HepG2 (cell line): ENCODE measurements around the gene DCPS. TPM values are rescaled to one million over a fixed set of nuclear protein-coding genes. Genes with fewer than 3 reads are reported as not detected.

Source experiments
- GLI4 ChIP-seq: sonication (generic); formaldehyde crosslinking; IDR thresholded peaks from 2 replicates; pipeline ENCODE4 v1.5.1; 2020; ENCODE audit warnings: missing genetic modification reagents, mild to moderate bottlenecking, moderate library complexity, borderline replicate concordance
- HDAC2 ChIP-seq: sonication (generic); formaldehyde crosslinking; IDR thresholded peaks from 2 replicates; pipeline ENCODE4 v1.4.0; 2020; ENCODE audit warnings: missing genetic modification reagents
- KDM3A ChIP-seq: IDR thresholded peaks from 2 replicates; pipeline ENCODE4 v1.6.1; 2018; ENCODE audit warnings: low read depth, missing compliant biosample characterization
- KLF16 ChIP-seq, 2 experiments: sonication (generic) in 1 of 2; formaldehyde crosslinking in 1 of 2; IDR thresholded peaks; 2 replicates each; pipeline versions ENCODE4 v1.6.1 to v1.8.0; 2016 to 2023; ENCODE audit warnings: missing genetic modification reagents in 2 of 2, missing compliant biosample characterization in 1 of 2
- MED1 ChIP-seq: sonication (generic); formaldehyde crosslinking; IDR thresholded peaks from 2 replicates; pipeline ENCODE4 v1.4.0; 2020; ENCODE audit warnings: missing genetic modification reagents
- PBX2 ChIP-seq: IDR thresholded peaks from 2 replicates; pipeline ENCODE4 v1.6.1; 2016; ENCODE audit warnings: control low read depth
- RXRA ChIP-seq: sonication (generic); formaldehyde crosslinking; IDR thresholded peaks from 2 replicates; pipeline ENCODE4 v1.5.1; 2020; ENCODE audit warnings: missing genetic modification reagents
- SCMH1 ChIP-seq: sonication (generic); formaldehyde crosslinking; IDR thresholded peaks from 2 replicates; pipeline ENCODE4 v1.9.0; 2021; ENCODE audit warnings: missing genetic modification reagents, mild to moderate bottlenecking, borderline replicate concordance
- SIX1 ChIP-seq: sonication (generic); formaldehyde crosslinking; IDR thresholded peaks from 2 replicates; pipeline ENCODE4 v1.4.0; 2020; ENCODE audit warnings: missing genetic modification reagents, borderline replicate concordance
- SMARCE1 ChIP-seq: fragments of 450-650 bp; IDR thresholded peaks from 2 replicates; pipeline ENCODE4 v1.6.1; 2017; ENCODE audit warnings: borderline replicate concordance
- SP4 ChIP-seq: sonication (generic); formaldehyde crosslinking; IDR thresholded peaks from 2 replicates; pipeline ENCODE4 v1.8.1; 2023; ENCODE audit warnings: mild to moderate bottlenecking, missing genetic modification reagents
- TBX2 ChIP-seq: sonication (generic); formaldehyde crosslinking; IDR thresholded peaks from 2 replicates; pipeline ENCODE4 v1.5.0; 2020; ENCODE audit warnings: missing genetic modification reagents, mild to moderate bottlenecking, borderline replicate concordance
- ZBTB20 ChIP-seq: sonication (generic); formaldehyde crosslinking; IDR thresholded peaks from 2 replicates; pipeline ENCODE4 v1.8.1; 2023; ENCODE audit warnings: missing genetic modification reagents, low read depth, mild to moderate bottlenecking, borderline replicate concordance
- ZBTB21 ChIP-seq: sonication (generic); formaldehyde crosslinking; IDR thresholded peaks from 2 replicates; pipeline ENCODE4 v1.4.0; 2020; ENCODE audit warnings: missing genetic modification reagents
- ZFP36 ChIP-seq: fragments of 150-350 bp; IDR thresholded peaks from 2 replicates; pipeline ENCODE4 v1.6.1; 2018; ENCODE audit warnings: borderline replicate concordance, low read length, low read depth; ENCODE audit not compliant: partially characterized antibody
- ZNF121 ChIP-seq: sonication (generic); formaldehyde crosslinking; IDR thresholded peaks from 2 replicates; pipeline ENCODE4 v1.5.0; 2020; ENCODE audit warnings: mild to moderate bottlenecking, missing genetic modification reagents
- ZNF274 ChIP-seq: sonication (generic); formaldehyde crosslinking; IDR thresholded peaks from 2 replicates; pipeline ENCODE4 v1.5.1; 2020; ENCODE audit warnings: mild to moderate bottlenecking, missing genetic modification reagents
- ZNF317 ChIP-seq: sonication (generic); formaldehyde crosslinking; IDR thresholded peaks from 2 replicates; pipeline ENCODE4 v1.5.0; 2020; ENCODE audit warnings: mild to moderate bottlenecking, missing genetic modification reagents
- ZNF407 ChIP-seq: sonication (generic); formaldehyde crosslinking; IDR thresholded peaks from one replicate; pipeline ENCODE4 v1.5.1; 2020; ENCODE audit warnings: mild to moderate bottlenecking, missing genetic modification reagents; ENCODE audit errors: not compliant biosample characterization
- ZNF563 ChIP-seq: sonication (generic); formaldehyde crosslinking; IDR thresholded peaks from 2 replicates; pipeline ENCODE4 v1.8.0; 2022; ENCODE audit warnings: mild to moderate bottlenecking, moderate library complexity, missing genetic modification reagents
- ZNF644 ChIP-seq: IDR thresholded peaks from 2 replicates; pipeline ENCODE4 v1.6.1; 2016; ENCODE audit warnings: low read depth
- ZNF737 ChIP-seq: sonication (generic); formaldehyde crosslinking; IDR thresholded peaks from 2 replicates; pipeline ENCODE4 v1.5.0; 2020; ENCODE audit warnings: missing genetic modification reagents, mild to moderate bottlenecking, borderline replicate concordance
- ZNF777 ChIP-seq: sonication (generic); formaldehyde crosslinking; IDR thresholded peaks from 2 replicates; pipeline ENCODE4 v1.4.0; 2020; ENCODE audit warnings: missing genetic modification reagents
- polyA plus RNA-seq, 8 experiments: library from polyadenylated mRNA; depleted of rRNA in 3 of 8; stranded (reverse) in 7 of 8; unstranded in 1 of 8; fragments of >200 nt; fragmentation: Illumina TruSeq in 4 of 8; extraction: Trizol in 4 of 8; gene quantifications; 2 replicates each; pipeline versions ENCODE4 v1.2.1 to v1.2.3, GENCODE V29; 2011 to 2016; ENCODE audit warnings: low read depth in 4 of 8, missing spikeins in 1 of 8, mixed read lengths in 1 of 8; ENCODE audit not compliant: insufficient read depth in 1 of 8
- total RNA-seq, 5 experiments: library from RNA; depleted of rRNA; stranded (reverse); fragments of >200 nt; fragmentation: Illumina TruSeq; extraction: Trizol; gene quantifications; 2 replicates each; pipeline ENCODE4 v1.2.3, GENCODE V29; 2016; ENCODE audit warnings: low read depth in 1 of 5

Gene DCPS
- total and polyA plus RNA-seq, 2 of the 13 experiments (the other 11 are each of a cell fraction or from before 2014, with no cell fraction given): 21.9 to 22.5 TPM

GRCh38 chr11:126355324-126355925 is 51.6 kb downstream of the DCPS start, which contains the start of gene ST3GAL4 (continued):
- TF ChIP-seq ZNF407 (CRISPR knock-in tag) (no peak), SCMH1 (CRISPR knock-in tag) (no peak), ZNF274 (CRISPR knock-in tag) (no peak), ZNF317 (CRISPR knock-in tag) (no peak), PBX2 (CRISPR knock-in tag) (no peak), SIX1 (CRISPR knock-in tag) (no peak), KLF16 (CRISPR knock-in tag; IDR thresholded peaks at IDR 0.05) (no peak), TBX2 (CRISPR knock-in tag) (no peak), HDAC2 (CRISPR knock-in tag) (peak; percentile 31; the same call in 1 of the 2 replicates), SMARCE1 (no peak), ZNF644 (CRISPR knock-in tag) (no peak), ZFP36 (no peak), KDM3A (CRISPR knock-in tag) (no peak; the same call in 1 of the 2 replicates), ZNF737 (CRISPR knock-in tag) (no peak), GLI4 (no peak), ZBTB21 (CRISPR knock-in tag) (no peak), RXRA (CRISPR knock-in tag) (no peak), ZBTB20 (CRISPR knock-in tag) (no peak), ZNF777 (no peak), ZNF563 (CRISPR knock-in tag) (no peak), ZNF121 (CRISPR knock-in tag) (no peak), SP4 (CRISPR knock-in tag) (no peak; the same call in 1 of the 2 replicates), MED1 (CRISPR knock-in tag) (no peak)
